Ascending aorta (tissue), 2 donors: Measurements from ENCODE around the gene SNX9. TPM values are rescaled to one million over a fixed set of nuclear protein-coding genes. Genes with fewer than 3 reads are reported as not detected.

Experiments
- DNase-seq, 2 donors: peaks; one replicate each; pipeline ENCODE4 v3.0.0-alpha.2; 2019; ENCODE audit warnings: low spot score in 2 of 2
- H3K27ac ChIP-seq, 2 donors: fragments of 200-600 bp; sonication (generic); one replicate each; pipeline ENCODE4 v1.5.1; 2016 to 2017; ENCODE audit warnings: mild to moderate bottlenecking in 1 of 2
- H3K27me3 ChIP-seq: fragments of 200-600 bp; sonication (generic); one replicate; pipeline ENCODE4 v1.5.1; 2017
- H3K36me3 ChIP-seq, 2 donors: fragments of 200-600 bp; sonication (generic); one replicate each; pipeline ENCODE4 v1.5.1; 2016
- H3K4me1 ChIP-seq, 2 donors: fragments of 200-600 bp; sonication (generic); one replicate each; pipeline ENCODE4 v1.5.1; 2016 to 2017; ENCODE audit warnings: mild to moderate bottlenecking in 1 of 2
- H3K4me3 ChIP-seq, 2 donors: fragments of 200-600 bp; sonication (generic); one replicate each; pipeline ENCODE4 v1.5.1; 2016 to 2017; ENCODE audit warnings: mild to moderate bottlenecking in 1 of 2
- H3K9me3 ChIP-seq, 2 donors: fragments of 200-600 bp; sonication (generic); one replicate each; pipeline ENCODE4 v1.5.1; 2016
- CTCF ChIP-seq, 3 experiments: fragments of 200-600 bp in 2 of 3; fragments of 450-650 bp in 1 of 3; sonication (generic) in 2 of 3; IDR thresholded peaks; one replicate each; pipeline ENCODE4 v1.5.1; 2016 to 2019; ENCODE audit warnings: antibody characterized with exemption in 3 of 3, mild to moderate bottlenecking in 1 of 3, moderate library complexity in 1 of 3
- intact Hi-C: fragments of 100-400 bp; cut with DNase I; formaldehyde crosslinking; loops from one replicate; pipeline ENCODE4 v1.15.1; 2023
- total RNA-seq: library from RNA; depleted of rRNA; stranded (reverse); fragments of >200 nt; gene quantifications from one replicate; pipeline ENCODE4 v1.1.0, GENCODE V29; 2016

Gene SNX9
- total RNA-seq, 1 donor from 2014 or later, result 55.2 TPM

GRCh38 chr6:157994125-157994795 is 171.2 kb downstream of the SNX9 start:
- H3K27ac ChIP-seq, result no peak overlapping the region
- H3K36me3 ChIP-seq, result no peaks in the 10 kb centered on the region
- DNase-seq, result no peak
- H3K4me3 ChIP-seq, result no peak overlapping the region
- intact Hi-C loops, result no loop called here
- H3K27me3 ChIP-seq, result no peaks in the 10 kb centered on the region
- no peak for TF ChIP-seq CTCF (IDR thresholded peaks at IDR 0.05)
- H3K9me3 ChIP-seq, result no peaks in the 10 kb centered on the region
- peaks cover under 1 to 17% of the 10 kb centered on the region in 2 donors for H3K4me1 ChIP-seq

Other genes starting within 250 kb of the SNX9 start
- 3.0 TPM for gene SYNJ2, start 158.6 kb downstream of the SNX9 start, total RNA-seq